Neural cell (in vitro differentiated cells): ENCODE results near the gene ZC3HAV1L. TPM values are rescaled to one million over a fixed set of nuclear protein-coding genes. Genes with fewer than 3 reads are reported as not detected.
"Not testable (repeated sequence)": the region's sequence is repeated elsewhere in the genome, so short reads cannot be mapped to it uniquely, and the experiment has no call there.

Experiments
- H2AFZ ChIP-seq: fragments of 200-600, 300-800 bp; sonication (generic), shearing (Covaris generic); 2 replicates; pipeline ENCODE4 v1.6.0; 2014; ENCODE audit warnings: low read depth, mild to moderate bottlenecking, antibody characterized with exemption, low read length, moderate library complexity
- H3F3A ChIP-seq: fragments of 200-600 bp; shearing (Covaris generic); 2 replicates; pipeline ENCODE4 v1.6.1; 2016; ENCODE audit warnings: mild to moderate bottlenecking, moderate library complexity, mixed read lengths, antibody characterized with exemption, low read length; ENCODE audit not compliant: insufficient read depth, poor library complexity, severe bottlenecking
- H3K27ac ChIP-seq: fragments of 200-600, 300-800 bp; sonication (generic), shearing (Covaris generic); 2 replicates; pipeline ENCODE4 v1.5.1; 2014; ENCODE audit warnings: mild to moderate bottlenecking, low read length, moderate library complexity
- H3K27me3 ChIP-seq: fragments of 300-800, 200-600 bp; sonication (generic), shearing (Covaris generic); 2 replicates; pipeline ENCODE4 v1.6.0; 2014; ENCODE audit warnings: mild to moderate bottlenecking, low read depth, low read length, moderate library complexity; ENCODE audit not compliant: insufficient read depth
- H3K36me3 ChIP-seq: fragments of 300-800, 200-600 bp; sonication (generic), shearing (Covaris generic); 2 replicates; pipeline ENCODE4 v1.5.1; 2014; ENCODE audit warnings: mild to moderate bottlenecking, antibody characterized with exemption, low read length, moderate library complexity; ENCODE audit not compliant: insufficient read depth
- H3K4me2 ChIP-seq: fragments of 300-800, 200-600 bp; sonication (generic), shearing (Covaris generic); 2 replicates; pipeline ENCODE4 v1.6.0; 2014; ENCODE audit warnings: mild to moderate bottlenecking, low read length
- H3K4me3 ChIP-seq: fragments of 300-800, 200-600 bp; sonication (generic), shearing (Covaris generic); 2 replicates; pipeline ENCODE4 v1.5.1; 2014; ENCODE audit warnings: mild to moderate bottlenecking, low read length, moderate library complexity
- H3K79me2 ChIP-seq: fragments of 200-600 bp; shearing (Covaris generic); replicated peaks from 2 replicates; pipeline ENCODE4 v1.6.0; 2014; ENCODE audit warnings: mild to moderate bottlenecking, low read length, moderate library complexity; ENCODE audit not compliant: insufficient read depth
- H3K9ac ChIP-seq: fragments of 300-800, 200-600 bp; sonication (generic), shearing (Covaris generic); 2 replicates; pipeline ENCODE4 v1.6.1; 2016; ENCODE audit warnings: mild to moderate bottlenecking, low read length, mixed read lengths
- H3K9me2 ChIP-seq: fragments of 200-600 bp; shearing (Covaris generic); 2 replicates; pipeline ENCODE4 v1.6.1; 2016; ENCODE audit warnings: mild to moderate bottlenecking, low read length, mixed read lengths; ENCODE audit not compliant: insufficient read depth
- H3K9me3 ChIP-seq: fragments of 200-600, 300-800 bp; sonication (generic), shearing (Covaris generic); 2 replicates; pipeline ENCODE4 v1.6.1; 2016; ENCODE audit warnings: mild to moderate bottlenecking, mixed run types, low read length, moderate library complexity, mixed read lengths
- H4K20me1 ChIP-seq: fragments of 200-600 bp; shearing (Covaris generic); 2 replicates; pipeline ENCODE4 v1.6.1; 2016; ENCODE audit warnings: mild to moderate bottlenecking, mixed run types; ENCODE audit not compliant: insufficient read depth
- CTCF ChIP-seq: fragments of 450-650 bp; IDR thresholded peaks from 2 replicates; pipeline ENCODE4 v1.5.1; 2014; ENCODE audit warnings: antibody characterized with exemption, mild to moderate bottlenecking, moderate library complexity; ENCODE audit not compliant: poor library complexity, severe bottlenecking
- EP300 ChIP-seq: fragments of 450-650 bp; conservative IDR thresholded peaks from 2 replicates; pipeline ENCODE4 v1.6.1; 2014; ENCODE audit warnings: antibody characterized with exemption, mild to moderate bottlenecking, moderate library complexity; ENCODE audit not compliant: poor library complexity, severe bottlenecking
- EZH2 ChIP-seq: fragments of 200-600, 300-800 bp; shearing (Covaris generic), sonication (generic); IDR thresholded peaks from 2 replicates; pipeline ENCODE4 v1.6.1; 2014; ENCODE audit warnings: antibody characterized with exemption, low read length, borderline replicate concordance, mild to moderate bottlenecking; ENCODE audit not compliant: insufficient read depth, poor library complexity, severe bottlenecking
- MXI1 ChIP-seq: fragments of 450-650 bp; conservative IDR thresholded peaks from 2 replicates; pipeline ENCODE4 v1.6.1; 2014; ENCODE audit warnings: antibody characterized with exemption, mild to moderate bottlenecking; ENCODE audit not compliant: poor library complexity, severe bottlenecking
- POLR2AphosphoS5 ChIP-seq: IDR thresholded peaks from 2 replicates; pipeline ENCODE4 v1.6.1; 2012
- RAD21 ChIP-seq: fragments of 450-650 bp; conservative IDR thresholded peaks from 2 replicates; pipeline ENCODE4 v1.6.1; 2014; ENCODE audit warnings: antibody characterized with exemption, mild to moderate bottlenecking, moderate library complexity
- REST ChIP-seq: IDR thresholded peaks from 2 replicates; pipeline ENCODE4 v1.6.1; 2012; ENCODE audit warnings: borderline replicate concordance
- SMC3 ChIP-seq: fragments of 450-650 bp; conservative IDR thresholded peaks from 2 replicates; pipeline ENCODE4 v1.6.1; 2014; ENCODE audit warnings: antibody characterized with exemption, mild to moderate bottlenecking, moderate library complexity; ENCODE audit not compliant: poor library complexity
- TAF1 ChIP-seq: IDR thresholded peaks from 2 replicates; pipeline ENCODE4 v1.6.1; 2012; ENCODE audit warnings: low read depth
- polyA plus RNA-seq: library from polyadenylated mRNA; depleted of rRNA; stranded (reverse); fragments of >200 nt; gene quantifications from 2 replicates; pipeline ENCODE4 v1.2.3, GENCODE V29; 2014

ZC3HAV1L gene
- polyA plus RNA-seq, 1 donor from 2014 or later: not detected

- H3K36me3 ChIP-seq: no peaks in the 10 kb centered on the region
- no peak overlapping the region for H3K4me2 ChIP-seq
- no peaks in the 10 kb centered on the region for H3F3A ChIP-seq
- H3K27me3 ChIP-seq: no peaks in the 10 kb centered on the region
- no peak for TF ChIP-seq RAD21
- TF ChIP-seq REST: no peak
- TF ChIP-seq MXI1: no peak
- no peak for TF ChIP-seq EZH2
- no peaks in the 10 kb centered on the region for H3K79me2 ChIP-seq
- no peaks in the 10 kb centered on the region for H4K20me1 ChIP-seq
- no peak overlapping the region for H2AFZ ChIP-seq
- no peaks in the 10 kb centered on the region for H3K9me2 ChIP-seq
- no peaks in the 10 kb centered on the region for H3K9me3 ChIP-seq
- no peak overlapping the region for H3K4me3 ChIP-seq
- H3K27ac ChIP-seq: no peak overlapping the region
- no peak overlapping the region for H3K9ac ChIP-seq
These were observed 23.1 kb upstream of the ZC3HAV1L start for GRCh38 chr7:139058943-139059342.

GRCh38 chr7:139055674-139056073, 19.8 kb upstream of the ZC3HAV1L start:
- Histone ChIP-seq H3K79me2 (no peaks in the 10 kb centered on the region), H3K4me3 (no peak overlapping the region), H3K9ac (no peak overlapping the region), H3K4me2 (no peak overlapping the region), H3K36me3 (no peaks in the 10 kb centered on the region), H3K27me3 (no peaks in the 10 kb centered on the region), H3K9me3 (no peaks in the 10 kb centered on the region), H4K20me1 (no peaks in the 10 kb centered on the region), H2AFZ (no peak overlapping the region), H3K9me2 (no peaks in the 10 kb centered on the region), H3K27ac (no peak overlapping the region), H3F3A (no peaks in the 10 kb centered on the region)
- TF ChIP-seq POLR2AphosphoS5: no peak
- TF ChIP-seq REST: no peak
- no peak for TF ChIP-seq EP300
- TF ChIP-seq EZH2: no peak
- no peak for TF ChIP-seq CTCF
- no peak for TF ChIP-seq RAD21
- TF ChIP-seq MXI1: no peak
- TF ChIP-seq SMC3: no peak
- TF ChIP-seq TAF1: no peak

- not testable (repeated sequence) for H2AFZ ChIP-seq, H3K4me3 ChIP-seq, H3K4me2 ChIP-seq, H3K9ac ChIP-seq, H3K79me2 ChIP-seq, H3K9me3 ChIP-seq, H3F3A ChIP-seq, H3K9me2 ChIP-seq, H3K27me3 ChIP-seq, H4K20me1 ChIP-seq, H3K27ac ChIP-seq, H3K36me3 ChIP-seq
These were observed 18.8 kb upstream of the ZC3HAV1L start for GRCh38 chr7:139054656-139055055.
